ENCODE measurements around the gene PTPRM.

Gene PTPRM

DNA sequence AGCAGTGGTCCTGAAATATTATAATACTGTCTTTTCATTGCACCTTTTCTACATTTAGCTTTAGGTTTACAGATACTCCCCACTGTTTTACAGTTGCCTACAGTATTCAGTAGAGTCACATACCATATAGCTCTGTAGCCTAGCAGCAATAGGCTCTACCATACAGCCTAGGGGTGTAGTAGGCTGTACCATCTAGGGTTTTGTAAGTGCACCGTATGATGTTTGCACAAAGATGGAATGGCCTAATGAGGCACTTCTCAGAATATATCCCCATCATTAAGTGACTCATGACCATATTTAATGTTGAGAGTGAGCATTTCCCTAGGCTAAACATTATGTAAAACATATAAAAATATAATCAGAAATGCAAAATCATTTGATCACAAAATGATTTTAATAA lies 530.8 kb downstream of the PTPRM start:
- Mint-ChIP-seq H3K4me3 (no peak overlapping the region), H3K36me3 (ENCODE audit: low read depth) (peaks cover 15% of the 10 kb centered on the region), H3K27me3 (ENCODE audit: low read depth, poor library complexity) (peaks cover 4% of the 10 kb centered on the region), H3K4me1 (no peaks in the 10 kb centered on the region), H3K27ac (no peak overlapping the region), H3K9me3 (peaks cover 3% of the 10 kb centered on the region)
- DNase-seq, result no peak
- TF ChIP-seq, protein P1, sequence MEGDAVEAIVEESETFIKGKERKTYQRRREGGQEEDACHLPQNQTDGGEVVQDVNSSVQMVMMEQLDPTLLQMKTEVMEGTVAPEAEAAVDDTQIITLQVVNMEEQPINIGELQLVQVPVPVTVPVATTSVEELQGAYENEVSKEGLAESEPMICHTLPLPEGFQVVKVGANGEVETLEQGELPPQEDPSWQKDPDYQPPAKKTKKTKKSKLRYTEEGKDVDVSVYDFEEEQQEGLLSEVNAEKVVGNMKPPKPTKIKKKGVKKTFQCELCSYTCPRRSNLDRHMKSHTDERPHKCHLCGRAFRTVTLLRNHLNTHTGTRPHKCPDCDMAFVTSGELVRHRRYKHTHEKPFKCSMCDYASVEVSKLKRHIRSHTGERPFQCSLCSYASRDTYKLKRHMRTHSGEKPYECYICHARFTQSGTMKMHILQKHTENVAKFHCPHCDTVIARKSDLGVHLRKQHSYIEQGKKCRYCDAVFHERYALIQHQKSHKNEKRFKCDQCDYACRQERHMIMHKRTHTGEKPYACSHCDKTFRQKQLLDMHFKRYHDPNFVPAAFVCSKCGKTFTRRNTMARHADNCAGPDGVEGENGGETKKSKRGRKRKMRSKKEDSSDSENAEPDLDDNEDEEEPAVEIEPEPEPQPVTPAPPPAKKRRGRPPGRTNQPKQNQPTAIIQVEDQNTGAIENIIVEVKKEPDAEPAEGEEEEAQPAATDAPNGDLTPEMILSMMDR (IDR thresholded peaks at IDR 0.05), result no peak

DNA sequence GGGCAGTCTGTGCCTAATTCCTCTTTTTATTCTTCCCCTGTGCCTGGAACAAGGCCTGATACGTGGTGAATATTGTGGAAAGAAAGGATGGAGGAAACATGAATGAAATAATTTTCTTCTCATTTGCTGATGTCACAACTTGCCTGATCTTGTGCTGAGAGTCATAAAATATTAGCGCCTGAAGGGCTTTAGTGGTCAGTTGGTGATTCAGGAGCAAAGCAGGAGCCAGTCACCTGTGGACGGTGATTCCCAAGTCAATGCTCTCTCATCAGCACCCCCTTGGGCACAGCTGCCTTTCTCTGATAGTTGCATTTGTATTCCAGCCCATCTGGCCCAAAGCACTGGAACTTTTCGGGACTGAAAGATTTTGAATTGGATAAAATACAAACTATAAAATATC lies 539.5 kb downstream of the PTPRM start:
- no peaks in the 10 kb centered on the region for H3K36me3 Mint-ChIP-seq (ENCODE audit: low read depth)
- no peaks in the 10 kb centered on the region for H3K4me1 Mint-ChIP-seq
- DNase-seq, result no peak
- H3K27me3 Mint-ChIP-seq (ENCODE audit: low read depth, poor library complexity), result no peaks in the 10 kb centered on the region
- H3K9me3 Mint-ChIP-seq, result no peaks in the 10 kb centered on the region
- H3K27ac Mint-ChIP-seq, result no peak overlapping the region
- TF ChIP-seq, protein P1 (IDR thresholded peaks at IDR 0.05), result no peak
- no peak overlapping the region for H3K4me3 Mint-ChIP-seq

GRCh38 chr18:8107426-8107825 lies 540.3 kb downstream of the PTPRM start:
- H3K27me3 Mint-ChIP-seq (ENCODE audit: low read depth, poor library complexity), result no peaks in the 10 kb centered on the region
- H3K9me3 Mint-ChIP-seq, result no peaks in the 10 kb centered on the region
- TF ChIP-seq, protein P1 (IDR thresholded peaks at IDR 0.05), result no peak
- H3K4me3 Mint-ChIP-seq, result no peak overlapping the region
- DNase-seq, result no peak
- no peaks in the 10 kb centered on the region for H3K36me3 Mint-ChIP-seq (ENCODE audit: low read depth)
- no peak overlapping the region for H3K27ac Mint-ChIP-seq
- no peaks in the 10 kb centered on the region for H3K4me1 Mint-ChIP-seq

- Mint-ChIP-seq H3K4me3 (no peak overlapping the region), H3K4me1 (no peaks in the 10 kb centered on the region), H3K27ac (no peak overlapping the region), H3K27me3 (ENCODE audit: low read depth, poor library complexity) (no peaks in the 10 kb centered on the region), H3K36me3 (ENCODE audit: low read depth) (no peaks in the 10 kb centered on the region), H3K9me3 (no peaks in the 10 kb centered on the region)
- no peak for DNase-seq
- TF ChIP-seq, protein P1 (IDR thresholded peaks at IDR 0.05), result no peak
Measured at GRCh38 chr18:8114480-8114879, 547.4 kb downstream of the PTPRM start.

- Mint-ChIP-seq H3K36me3 (ENCODE audit: low read depth) (no peaks in the 10 kb centered on the region), H3K4me1 (no peaks in the 10 kb centered on the region), H3K4me3 (no peak overlapping the region), H3K27me3 (ENCODE audit: low read depth, poor library complexity) (no peaks in the 10 kb centered on the region), H3K27ac (no peak overlapping the region), H3K9me3 (no peaks in the 10 kb centered on the region)
- no peak for DNase-seq
- TF ChIP-seq, protein P1 (IDR thresholded peaks at IDR 0.05), result no peak
Measured at GRCh38 chr18:8116341-8117005, 549.4 kb downstream of the PTPRM start.

GRCh38 chr18:8117006-8117371 lies 549.9 kb downstream of the PTPRM start:
- Mint-ChIP-seq H3K27ac (no peak overlapping the region), H3K36me3 (ENCODE audit: low read depth) (no peaks in the 10 kb centered on the region), H3K4me3 (no peak overlapping the region), H3K9me3 (no peaks in the 10 kb centered on the region), H3K4me1 (peaks cover 3% of the 10 kb centered on the region), H3K27me3 (ENCODE audit: low read depth, poor library complexity) (no peaks in the 10 kb centered on the region)
- TF ChIP-seq, protein P1 (IDR thresholded peaks at IDR 0.05), result no peak
- DNase-seq, result no peak
